ENCODE results near the gene NAA60. TPM values are rescaled to one million over a fixed set of nuclear protein-coding genes. Genes with fewer than 3 reads are reported as not detected.

Gene NAA60
- total and polyA plus RNA-seq, 2 experiments from 2014 or later: 32.4 to 36.5 TPM

- no peak overlapping the region for H3K4me3 Mint-ChIP-seq
- peaks cover 40% of the 10 kb centered on the region for H3K4me1 Mint-ChIP-seq
- H3K27ac Mint-ChIP-seq: no peak overlapping the region
- Histone ChIP-seq H3K27ac (ENCODE audit: low read depth) (no peak overlapping the region), H3K4me2 (no peak overlapping the region), H4K20me1 (replicated peaks; ENCODE audit: insufficient read depth) (peaks cover 28% of the 10 kb centered on the region), H3K4me3 (no peak overlapping the region), H3K9me2 (ENCODE audit: insufficient read depth) (no peaks in the 10 kb centered on the region), H3F3A (replicated peaks; ENCODE audit: low read depth) (no peaks in the 10 kb centered on the region), H3K4me1 (ENCODE audit: insufficient read depth) (peaks cover 10% of the 10 kb centered on the region), H2AFZ (no peak overlapping the region), H3K79me2 (replicated peaks; ENCODE audit: insufficient read depth) (peaks cover 93% of the 10 kb centered on the region), H3K27me3 (ENCODE audit: insufficient read depth) (no peaks in the 10 kb centered on the region), H3K36me3 (ENCODE audit: insufficient read depth) (no peaks in the 10 kb centered on the region)
- peaks cover 17% of the 10 kb centered on the region for H3K36me3 Mint-ChIP-seq (ENCODE audit: low read depth)
- no peaks in the 10 kb centered on the region; the same call in 1 of the 3 replicates for H3K9me3 Mint-ChIP-seq
- ATAC-seq (no peak), DNase-seq (ENCODE audit: low spot score) (no peak)
- H3K27me3 Mint-ChIP-seq (ENCODE audit: insufficient read depth, low read depth, poor library complexity): peaks cover 6% of the 10 kb centered on the region
- TF ChIP-seq CREB1 (CRISPR knock-in tag; IDR thresholded peaks at IDR 0.05; ENCODE audit: low read depth) (no peak), EZH2phosphoT487 (IDR thresholded peaks at IDR 0.05; ENCODE audit: unreplicated experiment) (no peak), POLR2AphosphoS5 (IDR thresholded peaks at IDR 0.05; ENCODE audit: low read depth) (no peak), JUNB (IDR thresholded peaks at IDR 0.05; ENCODE audit: unreplicated experiment) (no peak), REST (IDR thresholded peaks at IDR 0.05; ENCODE audit: unreplicated experiment) (no peak), EZH2 (IDR thresholded peaks at IDR 0.05; ENCODE audit: low read depth, unreplicated experiment) (no peak), ZNF331 (CRISPR knock-in tag; IDR thresholded peaks at IDR 0.05; ENCODE audit: low read depth) (no peak), ZNF114 (CRISPR knock-in tag; IDR thresholded peaks at IDR 0.05) (no peak), ZNF462 (CRISPR knock-in tag; IDR thresholded peaks at IDR 0.05) (no peak)
- TF ChIP-seq, protein P1, sequence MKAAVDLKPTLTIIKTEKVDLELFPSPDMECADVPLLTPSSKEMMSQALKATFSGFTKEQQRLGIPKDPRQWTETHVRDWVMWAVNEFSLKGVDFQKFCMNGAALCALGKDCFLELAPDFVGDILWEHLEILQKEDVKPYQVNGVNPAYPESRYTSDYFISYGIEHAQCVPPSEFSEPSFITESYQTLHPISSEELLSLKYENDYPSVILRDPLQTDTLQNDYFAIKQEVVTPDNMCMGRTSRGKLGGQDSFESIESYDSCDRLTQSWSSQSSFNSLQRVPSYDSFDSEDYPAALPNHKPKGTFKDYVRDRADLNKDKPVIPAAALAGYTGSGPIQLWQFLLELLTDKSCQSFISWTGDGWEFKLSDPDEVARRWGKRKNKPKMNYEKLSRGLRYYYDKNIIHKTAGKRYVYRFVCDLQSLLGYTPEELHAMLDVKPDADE (IDR thresholded peaks at IDR 0.05): no peak
Measured at GRCh38 chr16:3471518-3472176, 28.2 kb downstream of the NAA60 start.

All from GM23338 (cell line).